HFFc6 (cell line): ENCODE data around the gene NECAP2. TPM values are rescaled to one million over a fixed set of nuclear protein-coding genes. Genes with fewer than 3 reads are reported as not detected.

Experiments used
- DNase-seq: peaks from one replicate; pipeline ENCODE4 v3.0.0-alpha.2; 2018
- H3K27ac Mint-ChIP-seq: 2 replicates; pipeline ENCODE4 v1.8.0; 2020; ENCODE audit warnings: mild to moderate bottlenecking, mixed read lengths
- H3K27me3 Mint-ChIP-seq: 2 replicates; pipeline ENCODE4 v1.8.0; 2021; ENCODE audit warnings: mild to moderate bottlenecking, moderate library complexity, mixed read lengths; ENCODE audit not compliant: insufficient read depth
- H3K36me3 Mint-ChIP-seq: 2 replicates; pipeline ENCODE4 v1.8.0; 2021; ENCODE audit warnings: low read depth, mixed read lengths
- H3K4me1 Mint-ChIP-seq: 2 replicates; pipeline ENCODE4 v1.8.0; 2020; ENCODE audit warnings: low read depth, mixed read lengths
- H3K4me3 Mint-ChIP-seq: 2 replicates; pipeline ENCODE4 v1.8.0; 2020; ENCODE audit warnings: mild to moderate bottlenecking, moderate library complexity, mixed read lengths
- H3K9me3 Mint-ChIP-seq: 2 replicates; pipeline ENCODE4 v1.8.0; 2020; ENCODE audit warnings: mild to moderate bottlenecking, mixed read lengths
- CTCF ChIP-seq: fragments of 200-600 bp; sonication (generic); IDR thresholded peaks from 2 replicates; pipeline ENCODE4 v1.5.0; 2021; ENCODE audit warnings: antibody characterized with exemption, mild to moderate bottlenecking
- total RNA-seq, 6 experiments: library from RNA; stranded (reverse); fragmentation: NEBNext Ultra II Directional; extraction: Animal tissue kit (Norgen Biotek cat#: 25700); gene quantifications; 2 replicates in 1 of 6; 3 replicates in 5 of 6; pipeline ENCODE4 v1.2.3, GENCODE V29; 2021

Gene NECAP2
- total RNA-seq, 6 experiments from 2014 or later = 55.6 to 73.1 (median 62.8) TPM

GRCh38 chr1:16394977-16395376 lies 45.5 kb upstream of the NECAP2 start:
- Mint-ChIP-seq H3K27ac (no peak overlapping the region), H3K4me1 (peaks cover 61% of the 10 kb centered on the region), H3K9me3 (no peaks in the 10 kb centered on the region), H3K27me3 (no peaks in the 10 kb centered on the region; the same call in 1 of the 2 replicates), H3K36me3 (peaks cover 14% of the 10 kb centered on the region), H3K4me3 (no peak overlapping the region)
- TF ChIP-seq CTCF = no peak
- DNase-seq = no peak

- TF ChIP-seq CTCF = no peak
- H3K4me1 Mint-ChIP-seq = peaks cover 44% of the 10 kb centered on the region
- H3K4me3 Mint-ChIP-seq = no peak overlapping the region
- DNase-seq = peak; percentile 67
- no peaks in the 10 kb centered on the region for H3K9me3 Mint-ChIP-seq
- peaks cover 2% of the 10 kb centered on the region; the same call in 1 of the 2 replicates for H3K27me3 Mint-ChIP-seq
- H3K36me3 Mint-ChIP-seq = peaks cover 20% of the 10 kb centered on the region
- peak overlapping the region; percentile 83 for H3K27ac Mint-ChIP-seq
These were observed 43.9 kb upstream of the NECAP2 start for GRCh38 chr1:16396591-16396990.

GRCh38 chr1:16397120-16397519 lies 43.4 kb upstream of the NECAP2 start:
- no peak for TF ChIP-seq CTCF
- Mint-ChIP-seq H3K4me3 (no peak overlapping the region), H3K27ac (peak overlapping the region; percentile 83), H3K9me3 (no peaks in the 10 kb centered on the region), H3K4me1 (peaks cover 39% of the 10 kb centered on the region), H3K27me3 (peaks cover 2% of the 10 kb centered on the region; the same call in 1 of the 2 replicates), H3K36me3 (peaks cover 20% of the 10 kb centered on the region)
- DNase-seq = no peak

GRCh38 chr1:16398371-16398953 lies 42.1 kb upstream of the NECAP2 start:
- H3K27me3 Mint-ChIP-seq = peaks cover 2% of the 10 kb centered on the region; the same call in 1 of the 2 replicates
- no peak overlapping the region for H3K27ac Mint-ChIP-seq
- no peak for DNase-seq
- H3K9me3 Mint-ChIP-seq = no peaks in the 10 kb centered on the region
- TF ChIP-seq CTCF = no peak
- H3K4me1 Mint-ChIP-seq = peaks cover 26% of the 10 kb centered on the region
- H3K4me3 Mint-ChIP-seq = no peak overlapping the region
- H3K36me3 Mint-ChIP-seq = peaks cover 20% of the 10 kb centered on the region

GRCh38 chr1:16402742-16403141 lies 37.8 kb upstream of the NECAP2 start:
- H3K4me3 Mint-ChIP-seq = no peak overlapping the region
- no peak for TF ChIP-seq CTCF
- peaks cover 4% of the 10 kb centered on the region; the same call in 1 of the 2 replicates for H3K27me3 Mint-ChIP-seq
- no peaks in the 10 kb centered on the region for H3K4me1 Mint-ChIP-seq
- no peak for DNase-seq
- H3K36me3 Mint-ChIP-seq = peaks cover 13% of the 10 kb centered on the region; the same call in 1 of the 2 replicates
- no peak overlapping the region for H3K27ac Mint-ChIP-seq
- H3K9me3 Mint-ChIP-seq = no peaks in the 10 kb centered on the region
